ENCODE measurements around the gene IL21R.

DNA sequence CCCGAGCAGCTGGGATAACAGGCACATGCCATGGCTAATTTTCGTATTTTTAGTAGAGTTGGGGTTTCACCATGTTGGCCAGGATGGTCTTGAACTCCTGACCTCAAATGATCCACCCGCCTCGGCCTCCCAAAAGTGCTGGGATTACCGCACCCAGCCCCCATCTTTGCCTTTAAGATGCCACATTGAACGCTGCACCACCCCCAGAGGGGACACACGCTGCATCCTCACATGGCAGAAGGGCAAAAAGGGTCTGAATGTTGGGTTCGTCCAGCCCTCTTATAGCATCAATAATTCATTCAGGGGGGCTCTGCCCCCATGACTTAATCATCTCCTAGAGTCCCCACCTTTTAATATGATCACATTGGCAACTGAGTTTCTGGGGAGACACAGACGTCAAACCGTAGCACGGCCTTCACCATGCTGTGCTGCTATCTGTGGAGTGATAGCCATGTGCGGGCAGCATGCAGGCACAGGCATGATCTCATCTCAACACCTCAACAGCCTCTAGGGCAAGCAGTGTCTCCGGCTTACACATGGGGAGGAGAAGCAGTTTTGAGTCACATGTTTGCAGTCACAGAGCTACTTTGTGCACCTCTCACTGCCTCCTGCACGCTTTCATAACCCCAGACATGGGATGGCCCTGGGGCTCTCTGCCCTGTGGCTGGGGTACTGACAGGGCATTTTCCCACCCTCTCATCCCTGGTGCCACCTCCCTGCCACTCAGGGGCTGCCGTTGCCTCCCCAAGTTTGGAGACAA lies 30.0 kb downstream of the IL21R start:
- no peak for TF ChIP-seq EZH2 (IDR thresholded peaks at IDR 0.05; ENCODE audit: low read depth)
- TF ChIP-seq, protein P1, sequence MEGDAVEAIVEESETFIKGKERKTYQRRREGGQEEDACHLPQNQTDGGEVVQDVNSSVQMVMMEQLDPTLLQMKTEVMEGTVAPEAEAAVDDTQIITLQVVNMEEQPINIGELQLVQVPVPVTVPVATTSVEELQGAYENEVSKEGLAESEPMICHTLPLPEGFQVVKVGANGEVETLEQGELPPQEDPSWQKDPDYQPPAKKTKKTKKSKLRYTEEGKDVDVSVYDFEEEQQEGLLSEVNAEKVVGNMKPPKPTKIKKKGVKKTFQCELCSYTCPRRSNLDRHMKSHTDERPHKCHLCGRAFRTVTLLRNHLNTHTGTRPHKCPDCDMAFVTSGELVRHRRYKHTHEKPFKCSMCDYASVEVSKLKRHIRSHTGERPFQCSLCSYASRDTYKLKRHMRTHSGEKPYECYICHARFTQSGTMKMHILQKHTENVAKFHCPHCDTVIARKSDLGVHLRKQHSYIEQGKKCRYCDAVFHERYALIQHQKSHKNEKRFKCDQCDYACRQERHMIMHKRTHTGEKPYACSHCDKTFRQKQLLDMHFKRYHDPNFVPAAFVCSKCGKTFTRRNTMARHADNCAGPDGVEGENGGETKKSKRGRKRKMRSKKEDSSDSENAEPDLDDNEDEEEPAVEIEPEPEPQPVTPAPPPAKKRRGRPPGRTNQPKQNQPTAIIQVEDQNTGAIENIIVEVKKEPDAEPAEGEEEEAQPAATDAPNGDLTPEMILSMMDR (conservative IDR thresholded peaks at IDR 0.05), result no peak
